Suprapubic skin (tissue), 4 donors: ENCODE data around the gene ITSN1.

Experiments
- EP300 ChIP-seq: sonication (generic); formaldehyde crosslinking; IDR thresholded peaks from one replicate; pipeline ENCODE4 v1.6.1; 2017; ENCODE audit warnings: antibody characterized with exemption
- POLR2A ChIP-seq, 2 donors: fragments of 450-650 bp; IDR thresholded peaks; one replicate each; pipeline ENCODE4 v1.6.1; 2017; ENCODE audit warnings: antibody characterized with exemption in 2 of 2, mild to moderate bottlenecking in 2 of 2, moderate library complexity in 2 of 2
- POLR2AphosphoS5 ChIP-seq, 3 donors: sonication (generic); formaldehyde crosslinking; IDR thresholded peaks; one replicate each; pipeline ENCODE4 v1.6.1; 2017; ENCODE audit warnings: antibody characterized with exemption in 3 of 3
- TF ChIP-seq, protein P1 (sequence below), 2 donors: fragments of 200-600 bp in 1 of 2; fragments of 450-650 bp in 1 of 2; sonication (generic) in 1 of 2; IDR thresholded peaks; one replicate each; pipeline ENCODE4 v1.5.1; 2016 to 2019; ENCODE audit warnings: antibody characterized with exemption in 2 of 2, mild to moderate bottlenecking in 1 of 2, moderate library complexity in 1 of 2

DNA sequence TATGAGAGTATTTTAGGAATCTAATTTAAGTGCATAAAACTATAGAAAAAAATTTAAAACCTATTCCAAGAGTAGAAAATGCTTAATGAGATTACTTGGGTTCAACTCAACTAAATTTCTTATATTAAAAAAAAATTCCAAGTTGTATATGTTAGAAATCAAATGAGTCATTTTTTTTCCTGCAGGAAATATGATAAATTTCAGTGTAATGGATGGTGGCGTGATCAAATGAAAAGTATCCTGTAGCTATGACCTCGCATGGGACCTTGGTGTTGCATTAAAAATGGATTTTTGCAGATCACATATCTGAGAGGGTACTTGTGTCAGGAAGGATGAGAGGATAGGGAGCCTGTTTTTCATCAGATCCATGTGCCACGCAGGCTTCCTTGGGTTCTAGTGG, 255.4 kb downstream of the ITSN1 start:
- TF ChIP-seq, protein P1, sequence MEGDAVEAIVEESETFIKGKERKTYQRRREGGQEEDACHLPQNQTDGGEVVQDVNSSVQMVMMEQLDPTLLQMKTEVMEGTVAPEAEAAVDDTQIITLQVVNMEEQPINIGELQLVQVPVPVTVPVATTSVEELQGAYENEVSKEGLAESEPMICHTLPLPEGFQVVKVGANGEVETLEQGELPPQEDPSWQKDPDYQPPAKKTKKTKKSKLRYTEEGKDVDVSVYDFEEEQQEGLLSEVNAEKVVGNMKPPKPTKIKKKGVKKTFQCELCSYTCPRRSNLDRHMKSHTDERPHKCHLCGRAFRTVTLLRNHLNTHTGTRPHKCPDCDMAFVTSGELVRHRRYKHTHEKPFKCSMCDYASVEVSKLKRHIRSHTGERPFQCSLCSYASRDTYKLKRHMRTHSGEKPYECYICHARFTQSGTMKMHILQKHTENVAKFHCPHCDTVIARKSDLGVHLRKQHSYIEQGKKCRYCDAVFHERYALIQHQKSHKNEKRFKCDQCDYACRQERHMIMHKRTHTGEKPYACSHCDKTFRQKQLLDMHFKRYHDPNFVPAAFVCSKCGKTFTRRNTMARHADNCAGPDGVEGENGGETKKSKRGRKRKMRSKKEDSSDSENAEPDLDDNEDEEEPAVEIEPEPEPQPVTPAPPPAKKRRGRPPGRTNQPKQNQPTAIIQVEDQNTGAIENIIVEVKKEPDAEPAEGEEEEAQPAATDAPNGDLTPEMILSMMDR (IDR thresholded peaks at IDR 0.05): no peak
- no peak for TF ChIP-seq EP300
- no peak for TF ChIP-seq POLR2A (IDR thresholded peaks at IDR 0.05)
- no peak for TF ChIP-seq POLR2AphosphoS5 (IDR thresholded peaks at IDR 0.05)
